ENCODE measurements around the gene SPRR1A.
"Not testable (repeated sequence)": the region's sequence is repeated elsewhere in the genome, so short reads cannot be mapped to it uniquely, and the experiment has no call there.

Gene SPRR1A

DNA sequence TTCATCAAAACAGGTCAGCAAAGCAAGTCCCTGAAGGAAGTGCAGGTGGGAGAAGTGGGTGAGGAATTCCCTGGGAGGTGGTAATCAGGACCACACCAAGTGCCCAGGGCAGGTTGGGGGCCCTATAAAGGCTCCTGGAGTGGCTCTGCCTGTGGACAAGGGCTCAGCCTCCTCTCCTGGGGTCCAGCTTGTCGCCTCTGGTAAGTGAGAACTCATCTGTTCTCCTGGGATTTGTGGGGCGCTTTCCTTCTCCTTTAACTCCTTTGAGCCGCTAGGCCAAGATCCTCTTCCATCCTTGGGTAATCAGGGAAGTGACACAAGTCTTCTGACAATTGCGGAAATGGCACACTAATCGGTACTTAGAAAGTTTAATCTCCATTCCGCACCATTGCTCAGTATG, 13.4 kb upstream of the SPRR1A start, which contains the start of gene SPRR4:
Gene SPRR4, plus strand, starts transcription at position 154 of the 400 bp plus-strand sequence. CDS start 1,243 bp downstream, outside the sequence.
- FAIRE-seq (no peak), DNase-seq (ENCODE audit: extremely low spot score, insufficient read length, low read depth) (no peak)

DNA sequence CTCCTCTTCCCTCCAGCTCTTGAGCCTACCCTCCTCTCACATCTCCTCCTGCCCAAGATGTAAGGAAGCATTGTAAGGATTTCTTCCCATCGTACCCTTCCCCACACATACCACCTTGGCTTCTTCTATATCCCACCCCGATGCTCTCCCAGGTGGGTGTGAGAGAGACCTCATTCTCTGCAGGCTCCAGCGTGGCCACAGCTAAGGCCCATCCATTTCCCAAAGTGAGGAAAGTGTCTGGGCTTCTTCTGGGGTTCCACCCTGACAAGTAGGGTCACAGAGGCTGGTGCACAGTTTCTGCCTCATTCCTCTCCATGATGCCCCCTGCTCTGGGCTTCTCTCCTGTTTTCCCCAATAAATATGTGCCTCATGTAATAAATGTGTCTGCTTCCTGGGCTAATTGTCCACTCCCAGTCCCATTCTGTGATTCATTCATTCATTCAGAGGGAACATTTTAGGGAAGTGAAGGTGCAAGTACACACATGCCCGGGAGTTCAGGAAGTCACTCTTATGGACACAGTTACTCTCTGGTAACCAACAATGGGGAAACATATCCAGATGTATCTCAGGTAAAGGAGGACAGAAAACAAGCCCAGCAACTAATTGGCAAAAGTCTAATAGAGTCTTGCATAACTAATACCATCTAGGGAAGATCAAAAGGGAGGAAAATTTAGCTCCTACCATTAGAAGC, 11.5 kb upstream of the SPRR1A start:
- no peak for DNase-seq (ENCODE audit: extremely low spot score, insufficient read length, low read depth)
- FAIRE-seq = no peak

DNA sequence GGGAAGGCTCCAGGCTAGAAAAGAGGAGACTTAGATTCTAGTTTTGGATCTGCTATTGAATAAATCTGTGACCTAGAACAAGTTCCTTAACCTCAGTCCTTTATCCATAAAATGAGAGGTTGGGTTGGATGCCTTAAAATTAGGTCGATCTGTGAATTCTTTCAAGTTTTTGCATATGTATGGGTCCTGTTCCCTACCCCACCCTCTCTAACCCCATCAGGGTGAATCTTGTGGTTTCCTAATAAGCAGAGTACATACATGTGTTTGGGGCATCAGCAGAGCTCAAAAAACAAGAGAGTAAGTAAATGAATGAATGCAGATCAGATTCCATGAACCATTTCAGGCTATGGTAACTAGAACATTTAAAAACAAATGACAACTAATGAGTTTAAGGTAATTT, 7.2 kb upstream of the SPRR1A start:
- DNase-seq (ENCODE audit: extremely low spot score, insufficient read length, low read depth) (no peak), FAIRE-seq (no peak)

DNA sequence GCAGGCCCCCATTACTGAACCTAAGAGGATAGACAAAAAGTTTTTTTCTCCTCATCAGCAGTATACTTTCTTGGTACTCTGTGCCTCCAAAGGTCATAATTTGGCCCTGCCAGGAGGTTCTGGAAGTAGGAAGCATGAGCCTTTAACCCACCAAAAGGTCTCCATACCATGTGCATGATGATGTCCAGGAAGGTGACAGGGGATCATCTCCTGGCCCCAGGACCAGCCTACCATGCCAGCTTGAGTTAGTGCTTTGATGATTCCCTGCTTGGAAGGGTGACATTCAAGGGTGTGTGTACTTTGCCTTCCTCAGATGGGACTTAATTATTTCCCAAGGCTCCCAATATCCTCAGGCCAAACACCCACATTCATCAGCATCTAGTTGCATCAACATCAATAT, 6.3 kb upstream of the SPRR1A start:
- DNase-seq (ENCODE audit: extremely low spot score, insufficient read length, low read depth) = no peak
- no peak for FAIRE-seq

DNA sequence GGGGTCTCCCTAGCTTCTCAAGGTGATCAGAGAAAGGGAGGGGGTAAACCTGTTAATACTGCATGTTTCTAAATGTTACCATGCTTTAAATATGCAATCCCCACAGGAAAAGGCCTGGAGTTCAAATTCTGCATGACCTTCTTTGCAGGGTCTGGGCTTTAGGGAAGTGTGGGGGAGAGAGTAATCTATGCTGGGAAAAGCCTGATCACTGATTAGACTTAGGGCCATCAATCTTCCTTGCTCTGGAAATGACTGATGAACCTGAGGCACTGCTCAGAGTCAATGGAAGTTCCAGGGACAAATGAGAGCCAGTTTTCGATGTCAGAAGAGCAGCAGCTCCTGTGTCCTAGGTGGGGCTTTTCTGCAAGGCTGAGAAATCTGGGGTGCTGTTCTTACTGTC, 3.2 kb upstream of the SPRR1A start:
- FAIRE-seq (no peak), DNase-seq (ENCODE audit: extremely low spot score, insufficient read length, low read depth) (no peak)

DNA sequence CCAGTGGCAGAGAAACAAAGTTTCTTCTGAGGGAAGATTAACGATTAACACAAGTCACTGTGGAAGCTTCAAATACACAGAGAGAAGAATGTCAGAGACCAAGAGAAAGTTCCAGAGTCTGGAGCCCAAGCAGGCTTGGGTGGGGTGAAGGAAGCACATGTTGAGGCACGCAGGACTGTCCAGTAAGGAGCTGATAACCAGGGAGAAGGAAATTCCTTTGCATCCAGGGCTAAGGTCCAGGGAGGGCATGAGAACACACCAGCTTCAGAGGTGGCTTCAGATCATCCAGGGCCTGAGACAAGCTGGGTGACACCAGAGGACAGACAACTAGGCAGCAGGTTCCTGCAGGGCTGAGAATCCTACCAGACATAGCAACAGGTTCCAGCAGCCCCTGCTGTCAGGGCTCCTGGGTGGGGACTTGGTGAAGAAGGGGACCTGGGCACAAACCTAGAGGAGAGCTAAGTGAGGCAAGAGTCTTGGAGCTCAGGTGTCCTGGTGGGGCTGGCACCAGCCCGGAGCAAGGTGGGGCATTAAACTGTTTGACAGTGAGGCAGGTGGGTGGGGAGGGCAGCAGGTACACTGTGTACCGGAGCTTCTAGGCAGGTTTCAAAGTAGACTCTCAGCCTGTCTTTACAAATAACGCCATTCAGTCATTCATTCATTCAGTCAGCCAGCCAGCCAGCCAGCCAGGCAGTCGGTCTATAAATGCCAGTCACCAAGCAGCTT, 2.6 kb upstream of the SPRR1A start:
- FAIRE-seq (no peak), DNase-seq (ENCODE audit: extremely low spot score, insufficient read length, low read depth) (no peak)

DNA sequence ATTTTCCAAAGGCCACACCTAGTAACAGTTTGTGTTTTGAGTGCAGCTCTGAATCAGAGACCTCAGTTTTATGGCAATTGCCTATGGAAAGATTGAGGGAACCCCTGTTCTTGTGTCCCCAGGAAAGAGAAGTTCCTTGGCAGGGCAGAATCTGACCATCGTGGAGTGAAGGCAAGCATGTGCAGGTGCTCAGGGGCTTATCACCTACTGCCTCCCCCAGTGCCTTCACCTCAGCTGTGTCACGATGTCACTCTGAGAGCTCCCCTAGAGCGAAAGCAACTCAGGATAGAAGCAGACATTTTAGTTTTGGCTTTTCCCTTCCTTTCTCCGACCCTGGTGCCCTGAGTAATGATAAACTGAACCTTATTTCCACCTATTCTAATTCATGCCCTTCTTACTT, 1.8 kb upstream of the SPRR1A start:
- DNase-seq (ENCODE audit: extremely low spot score, insufficient read length, low read depth) (no peak), FAIRE-seq (no peak)

DNA sequence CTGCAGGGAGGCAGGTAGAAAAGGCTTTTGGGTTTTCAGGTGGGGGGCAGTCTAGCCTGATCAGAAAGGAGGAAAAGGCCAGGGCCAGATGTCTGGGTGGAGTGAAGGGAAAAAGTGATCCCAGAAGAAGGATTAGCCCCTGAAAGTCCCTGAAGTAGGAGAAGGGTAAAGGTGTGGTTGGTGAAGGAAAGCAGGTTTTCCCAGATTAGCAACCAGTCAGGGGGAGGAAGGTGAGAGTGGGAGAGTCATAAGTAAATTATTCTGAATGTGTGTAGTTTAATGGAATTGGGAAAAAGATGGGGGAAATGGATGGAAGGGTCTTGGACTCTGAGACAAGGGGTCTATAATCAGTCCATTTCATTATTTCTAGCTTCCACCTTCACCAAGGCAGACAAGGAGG, 647 bp upstream of the SPRR1A start:
- no peak for FAIRE-seq
- DNase-seq (ENCODE audit: extremely low spot score, insufficient read length, low read depth) = no peak

DNA sequence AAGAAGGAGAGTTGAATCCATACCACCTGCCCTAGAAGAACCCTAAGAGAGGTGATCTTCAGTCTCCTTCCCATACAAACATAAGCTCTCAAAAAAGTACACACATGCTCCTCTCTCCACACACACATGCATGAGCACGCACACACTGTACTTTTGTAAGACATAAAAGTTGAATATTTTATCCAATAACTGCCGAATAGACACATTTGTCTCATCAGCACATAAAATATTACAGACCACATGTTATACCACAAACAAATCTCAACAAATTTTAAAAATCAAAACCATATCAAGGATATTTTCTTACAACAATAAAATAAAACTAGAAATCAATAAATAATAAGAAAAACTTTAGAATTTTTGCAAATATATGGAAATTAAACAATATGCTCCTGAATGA, 2.7 kb downstream of the SPRR1A start:
- no peak for DNase-seq (ENCODE audit: extremely low spot score, insufficient read length, low read depth)
- FAIRE-seq = no peak

DNA sequence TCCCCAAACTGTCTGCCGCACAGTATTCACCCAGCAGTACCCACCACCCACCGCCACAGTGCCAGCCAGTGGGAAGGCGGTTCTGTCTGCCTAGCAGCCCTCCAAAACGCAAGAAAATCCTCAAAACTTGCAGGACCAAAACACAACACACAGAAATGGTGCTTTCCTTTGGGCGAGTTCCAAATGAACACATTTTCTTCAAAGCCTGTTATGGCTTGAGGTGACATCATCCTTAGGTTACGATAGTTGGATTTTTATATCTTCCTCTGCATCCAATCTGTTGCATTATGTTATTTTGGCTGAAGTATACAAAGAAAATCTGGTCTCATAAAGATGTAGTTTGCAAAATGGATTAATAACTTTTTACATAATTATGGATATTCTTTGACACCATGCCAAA, 9.3 kb downstream of the SPRR1A start:
- FAIRE-seq (no peak), DNase-seq (ENCODE audit: extremely low spot score, insufficient read length, low read depth) (no peak)

DNA sequence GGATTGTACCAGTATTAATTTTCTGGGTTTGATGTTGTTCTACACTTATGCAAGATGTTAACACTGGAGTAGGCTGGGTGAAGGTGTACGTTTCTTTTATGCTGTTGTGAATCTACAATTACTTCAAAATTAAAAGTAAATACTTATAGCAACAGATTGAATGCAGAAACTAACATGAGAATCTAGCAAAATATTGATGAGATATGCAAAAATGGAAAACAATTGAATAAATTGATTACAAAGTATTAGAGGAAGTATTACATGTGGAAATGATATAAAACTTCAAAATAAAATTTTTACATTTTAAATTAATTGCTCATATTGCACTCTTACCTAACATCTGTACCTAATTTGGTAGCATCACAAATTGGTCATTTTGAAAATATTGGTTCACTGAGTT, 12.0 kb downstream of the SPRR1A start:
- DNase-seq (ENCODE audit: extremely low spot score, insufficient read length, low read depth) (no peak), FAIRE-seq (no peak)

DNA sequence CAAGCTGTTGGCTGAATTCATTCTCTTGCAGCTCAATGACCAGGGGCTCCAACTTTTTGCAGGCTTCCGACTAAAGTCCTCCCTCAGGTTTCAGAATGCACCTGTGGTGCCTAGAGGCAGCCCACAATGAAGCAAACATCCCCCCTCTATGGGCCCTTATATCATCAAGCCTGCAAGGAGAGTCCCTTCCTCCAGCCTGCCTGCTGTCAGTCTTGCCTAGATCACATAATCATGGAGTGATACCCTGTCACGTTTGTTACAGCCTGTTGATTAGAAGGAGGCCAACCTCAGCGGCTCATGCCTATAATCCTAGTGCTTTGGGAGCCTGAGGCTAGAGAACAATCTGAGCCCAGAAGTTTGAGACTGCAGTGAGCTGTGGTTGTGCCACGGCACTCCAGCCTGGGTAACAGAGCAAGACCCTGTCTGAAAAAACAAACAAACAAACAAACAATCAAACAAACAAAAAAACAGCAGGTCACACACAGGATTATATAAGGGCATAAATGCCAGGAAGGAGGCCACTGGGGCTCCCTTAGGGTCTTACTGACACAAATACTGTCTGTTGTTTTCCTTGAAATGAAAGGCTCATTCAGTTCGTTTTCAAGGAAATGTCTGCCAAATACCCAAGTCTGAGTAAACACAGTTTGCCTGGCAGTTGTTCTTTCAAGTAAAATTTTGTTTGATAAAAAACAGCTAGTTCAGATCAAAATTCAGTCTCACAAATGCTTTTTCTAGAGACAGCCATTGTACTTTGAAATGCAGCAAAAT, 12.9 kb downstream of the SPRR1A start:
- no peak for DNase-seq (ENCODE audit: extremely low spot score, insufficient read length, low read depth)
- no peak for FAIRE-seq

DNA sequence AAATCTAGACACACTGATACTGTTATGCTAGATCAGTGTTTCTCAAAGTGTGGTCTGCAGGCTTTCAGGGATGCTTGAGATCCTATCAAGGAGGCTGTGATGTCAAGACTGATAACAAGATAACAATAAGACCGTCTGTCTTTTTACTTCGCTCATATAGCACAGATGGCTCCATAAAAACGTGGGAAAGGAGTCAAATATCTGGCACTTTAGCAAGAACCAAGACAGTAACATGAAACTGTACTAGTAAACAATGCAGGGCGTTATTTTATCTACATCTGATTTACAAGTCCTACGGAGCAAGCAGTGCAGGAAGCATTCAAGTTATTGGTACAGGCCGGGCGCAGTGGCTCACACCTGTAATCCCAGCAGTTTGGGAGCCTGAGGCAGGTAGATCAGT, 14.0 kb downstream of the SPRR1A start:
- DNase-seq (ENCODE audit: extremely low spot score, insufficient read length, low read depth) (no peak), FAIRE-seq (no peak)

DNA sequence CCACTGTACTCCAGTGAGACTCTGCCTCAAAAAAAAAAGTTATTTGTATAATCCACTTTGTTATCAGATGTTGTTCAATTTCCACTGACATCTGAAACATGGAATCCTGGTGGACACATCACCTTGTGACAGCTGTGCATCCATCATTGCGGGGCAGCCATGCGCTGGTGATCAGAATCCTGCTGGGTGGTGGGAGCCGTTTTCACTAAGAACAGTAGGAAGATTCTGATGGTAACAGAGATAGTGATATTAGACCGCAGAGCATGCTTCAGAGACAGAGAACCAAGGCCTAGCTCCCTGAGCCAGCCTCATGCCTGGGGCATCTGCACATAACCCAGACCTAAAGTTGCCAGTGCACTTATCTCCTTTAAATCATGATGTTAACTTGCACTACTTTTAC, 14.6 kb downstream of the SPRR1A start:
- no peak for FAIRE-seq
- no peak for DNase-seq (ENCODE audit: extremely low spot score, insufficient read length, low read depth)

DNA sequence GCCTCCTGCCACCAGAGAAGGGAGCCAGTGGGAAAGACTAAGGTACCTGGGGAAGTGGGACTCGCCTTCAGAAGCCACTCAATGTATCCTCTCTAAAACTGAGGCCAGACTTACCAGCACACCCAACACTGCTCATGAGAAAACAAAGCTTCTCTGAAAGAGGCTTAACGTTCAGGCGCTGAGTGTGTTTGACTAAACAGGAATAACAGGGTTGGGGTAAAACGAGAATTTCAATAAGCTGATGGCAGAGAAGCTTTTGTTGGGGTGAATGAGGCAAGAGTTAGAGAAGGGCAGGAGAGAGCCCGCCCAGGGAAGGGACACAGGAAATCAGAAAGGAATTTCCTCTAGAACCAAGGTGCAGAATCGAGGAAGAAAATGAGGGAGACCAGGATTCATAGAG, 15.9 kb downstream of the SPRR1A start:
- FAIRE-seq (no peak), DNase-seq (ENCODE audit: extremely low spot score, insufficient read length, low read depth) (no peak)

DNA sequence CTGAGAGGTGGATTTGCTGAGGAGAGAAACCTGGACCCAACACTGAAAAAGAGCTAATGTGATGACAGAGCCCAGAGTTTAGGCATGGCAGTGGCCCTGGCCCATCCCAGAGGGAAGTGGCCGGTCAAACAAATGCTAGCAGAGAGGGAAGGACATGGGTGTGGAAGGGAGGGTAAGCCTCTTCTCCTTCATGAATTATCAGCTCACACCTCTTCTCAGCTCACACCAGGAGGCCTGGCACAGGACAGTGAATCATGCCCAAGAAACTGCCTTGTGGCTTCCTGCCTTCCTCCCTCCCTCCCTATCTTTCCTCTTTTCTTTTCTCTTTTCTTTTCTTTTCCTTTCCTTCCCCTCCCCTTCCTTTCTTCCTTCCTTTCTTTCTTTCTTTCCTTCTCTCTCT, 16.4 kb downstream of the SPRR1A start:
- FAIRE-seq = no peak
- no peak for DNase-seq (ENCODE audit: extremely low spot score, insufficient read length, low read depth)

DNA sequence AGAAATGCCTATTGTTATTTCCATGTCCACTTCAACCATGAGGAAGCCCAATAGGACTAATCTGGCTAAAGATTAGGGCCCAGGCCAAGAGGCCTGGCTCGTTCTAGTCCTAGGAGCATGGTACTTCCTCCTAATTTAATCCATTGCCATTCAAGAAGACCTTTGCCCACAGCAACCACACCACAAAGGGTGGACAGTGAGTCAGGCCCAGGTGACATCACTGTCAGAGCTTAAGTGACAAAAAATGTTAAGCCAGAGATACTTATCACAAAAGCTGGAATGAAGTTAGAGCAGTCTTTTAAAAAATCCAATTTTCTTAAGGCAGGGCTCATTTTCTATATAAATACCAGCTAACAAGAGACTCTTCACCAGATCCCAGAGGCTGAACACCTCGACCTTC, 17.5 kb downstream of the SPRR1A start, which contains the start of gene SPRR3:
Gene SPRR3, plus strand, starts transcription at position 368 of the 400 bp plus-strand sequence. CDS start 1,272 bp downstream, outside the sequence.
- DNase-seq (ENCODE audit: extremely low spot score, insufficient read length, low read depth) (no peak), FAIRE-seq (no peak)

DNA sequence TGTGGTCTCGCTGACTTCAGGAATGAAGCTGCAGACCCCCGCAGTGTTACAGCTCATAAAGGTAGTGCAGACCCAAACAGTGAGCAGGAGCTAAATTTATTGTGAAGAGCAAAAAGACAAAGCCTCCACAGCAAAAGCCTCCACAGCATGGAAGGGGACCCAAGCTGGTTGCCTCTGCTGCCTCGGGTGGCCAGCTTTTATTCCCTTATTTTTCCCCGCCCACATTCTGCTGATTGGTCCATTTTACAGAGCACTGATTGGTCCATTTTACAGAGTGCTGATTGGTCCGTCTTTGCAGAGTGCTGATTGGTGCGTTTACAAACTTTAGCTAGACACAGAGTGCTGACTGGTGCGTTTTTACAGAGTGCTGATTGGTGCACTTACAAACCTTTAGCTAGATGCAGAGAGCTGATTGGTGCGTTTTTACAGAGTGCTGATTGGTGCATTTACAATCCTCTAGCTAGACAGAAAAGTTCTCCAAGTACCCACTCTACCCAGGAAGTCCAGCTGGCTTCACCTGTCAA, 27.4 kb downstream of the SPRR1A start:
- not testable (repeated sequence) for FAIRE-seq

DNA sequence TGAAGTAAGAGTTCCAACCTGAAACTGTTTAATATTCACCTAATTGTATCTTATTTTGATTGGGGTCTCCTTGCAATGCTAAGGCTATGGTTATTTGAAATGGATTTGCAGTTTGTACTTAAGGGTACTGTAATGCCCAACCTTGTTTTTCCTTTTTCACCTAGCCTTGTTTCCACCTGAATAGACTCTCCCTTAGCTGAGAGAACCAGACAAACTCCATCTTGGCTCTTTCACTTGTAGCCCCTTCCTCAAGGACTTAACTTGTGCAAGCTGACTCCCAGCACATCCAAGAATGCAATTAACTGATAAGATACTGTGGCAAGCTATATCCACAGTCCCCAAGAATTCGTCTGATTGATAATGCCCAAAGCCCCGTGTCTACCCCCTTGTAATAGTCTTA, 37.9 kb downstream of the SPRR1A start:
- FAIRE-seq; DNase-seq (ENCODE audit: extremely low spot score, insufficient read length, low read depth): not testable (repeated sequence)

More for the DNA sequence above, 27.4 kb downstream of the SPRR1A start:
- not testable (repeated sequence) for DNase-seq (ENCODE audit: extremely low spot score, insufficient read length, low read depth)

DNA sequence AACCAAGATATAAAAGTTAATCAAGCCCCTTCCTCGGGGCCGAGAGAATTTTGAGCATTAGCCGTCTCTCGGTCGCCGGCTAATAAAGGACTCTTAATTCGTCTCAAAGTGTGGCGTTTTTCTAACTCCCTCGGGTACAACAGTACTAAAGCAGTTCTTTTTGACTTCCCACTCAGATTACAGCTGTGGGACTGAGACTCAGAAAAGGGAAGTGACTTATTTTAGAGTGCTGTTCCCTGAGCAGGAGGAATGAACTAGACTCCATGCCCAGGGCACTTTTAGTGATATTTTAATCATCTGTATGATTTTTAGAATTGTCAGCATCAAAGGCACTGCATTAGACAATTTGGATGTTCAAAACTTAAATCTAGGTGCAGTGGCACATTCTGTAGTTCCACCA, 38.5 kb downstream of the SPRR1A start:
- not testable (repeated sequence) for DNase-seq (ENCODE audit: extremely low spot score, insufficient read length, low read depth); FAIRE-seq

DNA sequence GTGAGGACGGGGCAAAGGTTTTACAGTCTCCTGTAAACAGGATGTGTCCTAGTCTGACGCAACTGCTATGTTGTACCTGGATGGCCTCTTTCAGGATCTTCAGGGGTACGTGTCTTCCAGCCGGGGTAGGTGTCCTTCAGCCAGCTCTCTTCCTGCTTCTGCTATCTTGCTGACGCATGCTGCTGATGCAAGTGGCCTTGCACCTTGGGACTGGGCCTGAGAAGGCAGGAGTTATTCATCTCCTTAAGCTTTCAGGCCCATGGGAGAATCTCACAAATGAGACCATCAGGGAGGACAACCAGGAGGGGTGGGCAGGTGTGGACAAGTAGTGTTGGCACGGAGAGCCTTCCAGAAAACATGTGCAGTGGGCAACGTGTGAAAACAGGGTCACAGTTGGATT, 39.2 kb downstream of the SPRR1A start:
- no peak for FAIRE-seq
- DNase-seq (ENCODE audit: extremely low spot score, insufficient read length, low read depth) = no peak
